RCC 7860 (cell line): Measurements from ENCODE around the gene OTX2.

Experiments used
- DNase-seq: peaks from one replicate; pipeline ENCODE4 v3.0.0-alpha.2; 2015; ENCODE audit warnings: low spot score
- FAIRE-seq: peaks from 2 replicates; lab custom pipeline; 2012; peaks lifted over from hg19 to GRCh38; lab: Jason Lieb, UNC

OTX2 gene

GRCh38 chr14:56810147-56810719 lies at the start of gene OTX2:
Gene OTX2, minus strand, starts transcription at chr14:56810479. Its CDS starts 5,023 bp downstream, at chr14:56805456.
- no peak for DNase-seq
- FAIRE-seq = no peak

GRCh38 chr14:56858422-56858821 lies 48.1 kb upstream of the OTX2 start:
- FAIRE-seq (no peak), DNase-seq (no peak)

- FAIRE-seq = no peak
- no peak for DNase-seq
These were observed 46.9 kb upstream of the OTX2 start for GRCh38 chr14:56857216-56857615.

GRCh38 chr14:56855891-56856461 lies 45.7 kb upstream of the OTX2 start:
- no peak for FAIRE-seq
- DNase-seq = no peak

- FAIRE-seq = no peak
- DNase-seq = no peak
These were observed 44.0 kb upstream of the OTX2 start for GRCh38 chr14:56854325-56854724.

GRCh38 chr14:56846970-56847930 lies 37.0 kb upstream of the OTX2 start:
- FAIRE-seq = no peak
- DNase-seq = no peak

GRCh38 chr14:56844406-56845002 lies 34.2 kb upstream of the OTX2 start:
- FAIRE-seq (no peak), DNase-seq (no peak)

GRCh38 chr14:56841611-56842010 lies 31.3 kb upstream of the OTX2 start:
- DNase-seq (no peak), FAIRE-seq (no peak)

- FAIRE-seq = no peak
These were observed 29.9 kb upstream of the OTX2 start for GRCh38 chr14:56840221-56840620.

GRCh38 chr14:56829151-56829550 lies 18.9 kb upstream of the OTX2 start:
- no peak for FAIRE-seq
- DNase-seq = no peak

More at GRCh38 chr14:56840221-56840620, 29.9 kb upstream of the OTX2 start:
- DNase-seq = no peak

GRCh38 chr14:56826214-56826613 lies 15.9 kb upstream of the OTX2 start:
- DNase-seq (no peak), FAIRE-seq (no peak)

GRCh38 chr14:56821805-56822610 lies 11.7 kb upstream of the OTX2 start:
- FAIRE-seq (no peak), DNase-seq (no peak)

- FAIRE-seq (no peak), DNase-seq (no peak)
These were observed 10.9 kb upstream of the OTX2 start for GRCh38 chr14:56821177-56821576.

GRCh38 chr14:56817396-56817921 lies 7.2 kb upstream of the OTX2 start:
- DNase-seq (no peak), FAIRE-seq (no peak)

- FAIRE-seq (no peak), DNase-seq (no peak)
These were observed 6.5 kb upstream of the OTX2 start for GRCh38 chr14:56816574-56817391.

GRCh38 chr14:56815745-56816144 lies 5.5 kb upstream of the OTX2 start:
- no peak for FAIRE-seq
- no peak for DNase-seq

GRCh38 chr14:56814969-56815700 lies 4.9 kb upstream of the OTX2 start:
- no peak for DNase-seq
- no peak for FAIRE-seq

- DNase-seq = no peak
- no peak for FAIRE-seq
These were observed 4.3 kb upstream of the OTX2 start for GRCh38 chr14:56814519-56814959.

GRCh38 chr14:56813143-56813551 lies 2.9 kb upstream of the OTX2 start:
- DNase-seq = no peak

More at GRCh38 chr14:56813143-56813551, 2.9 kb upstream of the OTX2 start:
- no peak for FAIRE-seq
